Measurements from ENCODE around the gene FAM20A. TPM values are rescaled to one million over a fixed set of nuclear protein-coding genes. Genes with fewer than 3 reads are reported as not detected.

Gene FAM20A
- total and polyA plus RNA-seq, 11 donors = 2.6 to 37.9 (median 8.8) TPM

DNA sequence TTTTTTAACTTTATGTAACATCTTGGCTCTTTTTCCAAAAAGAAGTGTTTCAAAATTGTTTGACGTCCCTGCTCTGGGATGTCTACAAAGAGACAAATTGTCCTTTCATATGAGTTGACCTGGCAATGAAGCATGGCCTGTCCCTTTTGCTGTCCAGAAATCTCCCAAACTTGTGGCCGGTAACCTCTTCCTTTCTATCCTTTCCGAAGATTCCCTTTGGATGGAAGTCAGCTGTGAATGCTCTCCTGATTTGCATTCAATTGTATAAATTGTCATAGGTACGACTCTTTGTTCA lies 40.9 kb upstream of the FAM20A start:
- Histone ChIP-seq H3K36me3 (no peaks in the 10 kb centered on the region), H3K4me1 (peaks cover 0 to 5% (median 0%) of the 10 kb centered on the region in 12 donors), H3K4me3 (no peak overlapping the region), H3K27ac (no peak overlapping the region), H3K9me3 (no peaks in the 10 kb centered on the region), H3K27me3 (no peaks in the 10 kb centered on the region)
- intact Hi-C loops (cut with DNase I) = no loop called here
- WGBS, 4 donors = 78 to 88% (median 81%) methylated on average over 4 of the region's 4 CpGs
- ATAC-seq (no peak), DNase-seq (no peak)
- no peak for TF ChIP-seq POLR2A (IDR thresholded peaks at IDR 0.05)
- no peak for TF ChIP-seq CTCF (IDR thresholded peaks at IDR 0.05)

GRCh38 chr17:68641276-68642117 lies 40.3 kb upstream of the FAM20A start:
- Histone ChIP-seq H3K27me3 (no peaks in the 10 kb centered on the region), H3K36me3 (no peaks in the 10 kb centered on the region), H3K27ac (no peak overlapping the region), H3K9me3 (no peaks in the 10 kb centered on the region), H3K4me1 (peaks cover 0 to 5% (median 0%) of the 10 kb centered on the region in 12 donors), H3K4me3 (no peak overlapping the region)
- TF ChIP-seq POLR2A (IDR thresholded peaks at IDR 0.05) (no peak), CTCF (IDR thresholded peaks at IDR 0.05) (no peak)
- WGBS, 4 donors = 80 to 84% (median 82%) methylated on average over 9 of the region's 9 CpGs
- ATAC-seq (no peak), DNase-seq (no peak)
- intact Hi-C loops (cut with DNase I) = no loop called here

GRCh38 chr17:68640242-68640989 lies 39.2 kb upstream of the FAM20A start:
- 39 to 53% (median 44%) methylated on average over 2 of the region's 2 CpGs for WGBS, 4 donors
- intact Hi-C loops (cut with DNase I) = no loop called here
- ATAC-seq (no peak), DNase-seq (no peak)
- H3K27ac ChIP-seq = no peak overlapping the region
- H3K9me3 ChIP-seq = no peaks in the 10 kb centered on the region
- peaks cover 0 to 5% (median 0%) of the 10 kb centered on the region in 12 donors for H3K4me1 ChIP-seq
- TF ChIP-seq CTCF (IDR thresholded peaks at IDR 0.05) (no peak), POLR2A (IDR thresholded peaks at IDR 0.05) (no peak)
- no peak overlapping the region for H3K4me3 ChIP-seq
- H3K36me3 ChIP-seq = no peaks in the 10 kb centered on the region
- no peaks in the 10 kb centered on the region for H3K27me3 ChIP-seq

GRCh38 chr17:68634345-68634876 lies 33.2 kb upstream of the FAM20A start:
- no peak overlapping the region for H3K4me3 ChIP-seq
- ATAC-seq (no peak), DNase-seq (no peak)
- intact Hi-C loops (cut with DNase I) = no loop called here
- no peaks in the 10 kb centered on the region for H3K36me3 ChIP-seq
- TF ChIP-seq CTCF (IDR thresholded peaks at IDR 0.05) (no peak), POLR2A (IDR thresholded peaks at IDR 0.05) (no peak)
- WGBS, 4 donors = 74 to 84% (median 78%) methylated on average over 10 of the region's 10 CpGs
- no peak overlapping the region for H3K27ac ChIP-seq
- no peaks in the 10 kb centered on the region for H3K9me3 ChIP-seq
- no peaks in the 10 kb centered on the region for H3K4me1 ChIP-seq
- no peaks in the 10 kb centered on the region for H3K27me3 ChIP-seq

All from heart left ventricle (tissue), 16 donors.